HCT116 (cell line): ENCODE data around the gene HEMK1. TPM values are rescaled to one million over a fixed set of nuclear protein-coding genes. Genes with fewer than 3 reads are reported as not detected.
A peak's percentile ranks its signal among the peaks of the same experiment; 100 is the strongest.

Experiments used
- ATAC-seq: fragments of 200-7000 bp; cut with Tn5 transposase; 2 replicates; pipeline ENCODE4 v1.9.1; 2020; ENCODE audit warnings: mild to moderate bottlenecking, moderate library complexity
- BruUV-seq: library from RNA; stranded (reverse); fragments of 400-500 nt; replicated peaks from 2 replicates; lab custom pipeline; 2021; lab: Mats Ljungman, UMichigan
- CTCF ChIA-PET: fragments of 300-600 bp; sonication (Branson Sonifier 250); formaldehyde crosslinking; loops from one replicate; lab custom pipeline; 2021; ENCODE audit warnings: antibody characterized with exemption; lab: Charles Lee
- POLR2A ChIA-PET: fragments of 300-600, 350-600 bp; sonication (Branson Sonifier 250); formaldehyde crosslinking; loops from one replicate; lab custom pipeline; 2021; ENCODE audit warnings: antibody characterized with exemption; lab: Charles Lee
- RAD21 ChIA-PET, 2 experiments: fragments of 300-600 bp; sonication (Branson Sonifier 250); formaldehyde crosslinking; loops; one replicate each; lab custom pipeline; 2023; ENCODE audit warnings: low total read pairs in 2 of 2; ENCODE audit not compliant: uncharacterized antibody in 2 of 2, unreplicated experiment in 2 of 2, low non-redundant PET in 1 of 2; lab: Charles Lee
- DNase-seq: peaks from one replicate; pipeline ENCODE4 v3.0.0-alpha.2; 2010; ENCODE audit warnings: low read depth, low spot score
- H2AFZ ChIP-seq: fragments of 200-600 bp; shearing (Covaris generic), sonication (generic); 2 replicates; pipeline ENCODE4 v1.6.1; 2017; ENCODE audit warnings: low read depth, mixed run types, mixed read lengths, antibody characterized with exemption, low read length; ENCODE audit not compliant: poor library complexity, severe bottlenecking
- H3K27ac ChIP-seq: 2 replicates; pipeline ENCODE4 v1.5.1; 2012; ENCODE audit warnings: low read depth, low read length
- H3K27me3 ChIP-seq: fragments of 200-600 bp; sonication (generic); 2 replicates; pipeline ENCODE4 v1.6.1; 2016; ENCODE audit warnings: mixed run types, low read length, mixed read lengths; ENCODE audit not compliant: insufficient read depth
- H3K36me3 ChIP-seq, 2 experiments: fragments of 200-500 bp in 1 of 2; fragments of 200-600 bp in 1 of 2; sonication (Bioruptor generic) in 1 of 2; sonication (generic) in 1 of 2; 2 replicates each; pipeline versions ENCODE4 v1.5.1 to v1.6.1; 2014 to 2016; ENCODE audit warnings: low read length in 2 of 2, inconsistent platforms in 1 of 2, mixed read lengths in 1 of 2, mixed run types in 1 of 2; ENCODE audit not compliant: insufficient read depth in 2 of 2, control insufficient read depth in 1 of 2
- H3K4me1 ChIP-seq, 2 experiments: fragments of 200-600 bp in 1 of 2; sonication (generic) in 1 of 2; 2 replicates each; pipeline versions ENCODE4 v1.5.1 to v1.6.1; 2012 to 2017; ENCODE audit warnings: low read length in 2 of 2, inconsistent platforms in 1 of 2, mild to moderate bottlenecking in 1 of 2, mixed read lengths in 1 of 2, mixed run types in 1 of 2, moderate library complexity in 1 of 2; ENCODE audit not compliant: insufficient read depth in 2 of 2, control insufficient read depth in 1 of 2
- H3K4me2 ChIP-seq: fragments of 200-600 bp; sonication (generic); 2 replicates; pipeline ENCODE4 v1.6.1; 2017; ENCODE audit warnings: mixed run types, low read length, mixed read lengths
- H3K4me3 ChIP-seq, 2 experiments: fragments of 200-600 bp in 1 of 2; sonication (generic) in 1 of 2; replicated peaks in 1 of 2; 2 replicates each; pipeline ENCODE4 v1.5.1; 2011 to 2016; ENCODE audit warnings: low read length in 2 of 2, control low read depth in 1 of 2, low read depth in 1 of 2, mild to moderate bottlenecking in 1 of 2, mixed read lengths in 1 of 2, mixed run types in 1 of 2
- H3K79me2 ChIP-seq: fragments of 200-600 bp; sonication (generic); 2 replicates; pipeline ENCODE4 v1.6.1; 2017; ENCODE audit warnings: mild to moderate bottlenecking, mixed run types, low read length, moderate library complexity, mixed read lengths; ENCODE audit not compliant: insufficient read depth
- H3K9ac ChIP-seq: fragments of 200-600 bp; sonication (generic); 2 replicates; pipeline ENCODE4 v1.6.1; 2016; ENCODE audit warnings: low read length, mixed read lengths
- H3K9me2 ChIP-seq: fragments of 200-600 bp; sonication (generic), shearing (Covaris generic); 2 replicates; pipeline ENCODE4 v1.6.1; 2017; ENCODE audit warnings: mixed run types, mild to moderate bottlenecking, moderate library complexity; ENCODE audit not compliant: insufficient read depth
- H3K9me3 ChIP-seq, 2 experiments: fragments of 200-500 bp in 1 of 2; fragments of 200-600 bp in 1 of 2; sonication (Bioruptor generic) in 1 of 2; sonication (generic) in 1 of 2; 2 replicates each; pipeline ENCODE4 v1.6.1; 2014 to 2017; ENCODE audit warnings: low read length in 2 of 2, mixed read lengths in 2 of 2, inconsistent platforms in 1 of 2, low read depth in 1 of 2, mild to moderate bottlenecking in 1 of 2, mixed run types in 1 of 2, moderate library complexity in 1 of 2; ENCODE audit not compliant: control insufficient read depth in 1 of 2, insufficient read depth in 1 of 2
- H4K20me1 ChIP-seq: fragments of 200-600 bp; sonication (generic), shearing (Covaris generic); 2 replicates; pipeline ENCODE4 v1.6.1; 2017; ENCODE audit warnings: mixed run types, mild to moderate bottlenecking, moderate library complexity; ENCODE audit not compliant: insufficient read depth
- EGR1 ChIP-seq: IDR thresholded peaks from 2 replicates; pipeline ENCODE4 v1.6.1; 2012; ENCODE audit warnings: low read depth
- POLR2AphosphoS5 ChIP-seq: IDR thresholded peaks from 2 replicates; pipeline ENCODE4 v1.6.1; 2011; ENCODE audit warnings: mild to moderate bottlenecking, low read depth, low read length, moderate library complexity
- RAD21 ChIP-seq: IDR thresholded peaks from 2 replicates; pipeline ENCODE4 v1.6.1; 2012; ENCODE audit warnings: low read depth, mild to moderate bottlenecking
- SIN3A ChIP-seq: IDR thresholded peaks from 2 replicates; pipeline ENCODE4 v1.6.1; 2012; ENCODE audit warnings: low read depth
- TCF7L2 ChIP-seq: IDR thresholded peaks from 2 replicates; pipeline ENCODE4 v1.7.0; 2011; ENCODE audit warnings: borderline replicate concordance, inconsistent platforms; ENCODE audit not compliant: insufficient read depth, insufficient read length; ENCODE audit errors: extremely low read depth
- YY1 ChIP-seq: IDR thresholded peaks from 2 replicates; pipeline ENCODE4 v1.6.1; 2011; ENCODE audit warnings: low read length, low read depth, moderate library complexity, mild to moderate bottlenecking; ENCODE audit not compliant: insufficient replicate concordance; ENCODE audit errors: extremely low read depth
- ZBTB33 ChIP-seq: IDR thresholded peaks from 2 replicates; pipeline ENCODE4 v1.6.1; 2011; ENCODE audit warnings: mild to moderate bottlenecking, low read length, moderate library complexity; ENCODE audit not compliant: insufficient replicate concordance; ENCODE audit errors: extremely low read depth
- ZFX ChIP-seq: fragments of 450-650 bp; IDR thresholded peaks from 2 replicates; pipeline ENCODE4 v1.6.1; 2017
- intact Hi-C: fragments of 100-400 bp; cut with micrococcal nuclease; formaldehyde crosslinking; loops from 2 replicates; pipeline ENCODE4 v1.10.0; 2022
- total RNA-seq: library from RNA; stranded (reverse); gene quantifications from one replicate; pipeline ENCODE4 v1.2.1, GENCODE V29; 2021; ENCODE audit not compliant: unreplicated experiment

HEMK1 gene
- total RNA-seq, 1 experiment from 2014 or later, result 20.5 TPM

GRCh38 chr3:50617911-50618481 lies 48.7 kb downstream of the HEMK1 start:
- intact Hi-C loops, result loop anchor here (2.0 to 5.0 kb wide), 7 partner anchors 269 to 1049 kb away; partner anchors contain the start of gene MANF
- H3K9me3 ChIP-seq, result no peaks in the 10 kb centered on the region
- ChIA-PET RAD21 (interaction anchor here in 1 of 2 experiments (3.4 kb wide), 1 partner anchor 35 kb away, joined by 40 read pairs; no protein-coding TSS in a partner anchor), POLR2A (interaction anchor here (1.6 to 1.8 kb wide), 2 partner anchors 10 to 49 kb away, joined by 4 to 5 read pairs; partner anchors contain the start of gene HEMK1), CTCF (interaction anchor here (1.2 to 3.8 kb wide), 4 partner anchors 9 to 1064 kb away, joined by 3 to 83 read pairs (median 14); no protein-coding TSS in a partner anchor)
- peak overlapping the region; percentile 91 for H3K9ac ChIP-seq
- no peaks in the 10 kb centered on the region for H3K27me3 ChIP-seq
- peaks cover 15 to 51% of the 10 kb centered on the region in 2 experiments for H3K4me1 ChIP-seq
- peaks cover 56% of the 10 kb centered on the region for H3K79me2 ChIP-seq
- H3K27ac ChIP-seq, result peak overlapping the region; percentile 93
- peak; percentile 10; the same call in 1 of the 2 replicates for ATAC-seq
- TF ChIP-seq TCF7L2, result no peak
- TF ChIP-seq RAD21, result no peak
- no peak for TF ChIP-seq EGR1
- TF ChIP-seq SIN3A, result no peak
- peak; percentile 28; the same call in 1 of the 2 replicates for TF ChIP-seq POLR2AphosphoS5
- TF ChIP-seq YY1, result no peak
- TF ChIP-seq ZBTB33, result no peak
- no peak for TF ChIP-seq ZFX
- TF ChIP-seq, all 23 proteins: peak for 1
- H3K4me3 ChIP-seq, result peak overlapping the region; percentile 77 to 81
- no peaks in the 10 kb centered on the region for H4K20me1 ChIP-seq
- no TSS peak for BruUV-seq
- no peak overlapping the region for H2AFZ ChIP-seq
- H3K4me2 ChIP-seq, result peak overlapping the region; percentile 94
- DNase-seq, result no peak
- no peaks in the 10 kb centered on the region for H3K9me2 ChIP-seq
- peaks cover 0 to 11% of the 10 kb centered on the region in 2 experiments; a peak in 1 of 4 replicates for H3K36me3 ChIP-seq
